SU-DHL-6 (cell line): ENCODE measurements around the gene SLC66A1.
"Not testable (repeated sequence)": the region's sequence is repeated elsewhere in the genome, so short reads cannot be mapped to it uniquely, and the experiment has no call there.

Source experiments
- H2AFZ ChIP-seq: fragments of 200-600 bp; sonication (generic); 2 replicates; pipeline ENCODE4 v1.6.1; 2014; ENCODE audit warnings: low read depth, mild to moderate bottlenecking, moderate library complexity, mixed read lengths, antibody characterized with exemption, low read length; ENCODE audit not compliant: severe bottlenecking
- H3F3A ChIP-seq: fragments of 200-600 bp; shearing (Covaris generic); 2 replicates; pipeline ENCODE4 v1.6.0; 2016; ENCODE audit warnings: antibody characterized with exemption, mild to moderate bottlenecking; ENCODE audit not compliant: insufficient read depth
- H3K27ac ChIP-seq: fragments of 200-600 bp; sonication (generic); 2 replicates; pipeline ENCODE4 v1.5.1; 2016; ENCODE audit warnings: low read depth, mild to moderate bottlenecking, low read length, moderate library complexity, mixed read lengths
- H3K27me3 ChIP-seq: fragments of 200-600 bp; sonication (generic), shearing (Covaris generic); 2 replicates; pipeline ENCODE4 v1.6.0; 2014; ENCODE audit warnings: mild to moderate bottlenecking, low read length
- H3K36me3 ChIP-seq: fragments of 200-600 bp; sonication (generic); 2 replicates; pipeline ENCODE4 v1.6.1; 2014; ENCODE audit warnings: mild to moderate bottlenecking, low read length, mixed read lengths
- H3K4me2 ChIP-seq: fragments of 300-600, 200-600 bp; shearing (Covaris generic), sonication (generic); 2 replicates; pipeline ENCODE4 v1.6.0; 2014; ENCODE audit warnings: low read length, low read depth, mild to moderate bottlenecking; ENCODE audit not compliant: poor library complexity, severe bottlenecking
- H3K4me3 ChIP-seq: fragments of 200-600 bp; sonication (generic); 2 replicates; pipeline ENCODE4 v1.5.1; 2014; ENCODE audit warnings: antibody characterized with exemption, low read length, mild to moderate bottlenecking, mixed read lengths; ENCODE audit not compliant: insufficient read depth, poor library complexity, severe bottlenecking
- H3K79me2 ChIP-seq: fragments of 200-600 bp; sonication (generic); 2 replicates; pipeline ENCODE4 v1.6.1; 2014; ENCODE audit warnings: mild to moderate bottlenecking, low read length, moderate library complexity; ENCODE audit not compliant: insufficient read depth
- H3K9ac ChIP-seq: fragments of 200-600 bp; sonication (generic); 2 replicates; pipeline ENCODE4 v1.7.0; 2014; ENCODE audit warnings: mild to moderate bottlenecking, low read length
- H3K9me2 ChIP-seq: fragments of 200-600 bp; sonication (generic); replicated peaks from 2 replicates; pipeline ENCODE4 v1.6.1; 2014; ENCODE audit warnings: low read length; ENCODE audit not compliant: insufficient read depth
- H3K9me3 ChIP-seq: fragments of 200-600 bp; sonication (generic); 2 replicates; pipeline ENCODE4 v1.6.1; 2014; ENCODE audit warnings: low read length, mixed read lengths; ENCODE audit not compliant: insufficient read depth
- H4K20me1 ChIP-seq: fragments of 200-600 bp; sonication (generic); 2 replicates; pipeline ENCODE4 v1.6.1; 2014; ENCODE audit warnings: low read depth, mild to moderate bottlenecking, antibody characterized with exemption, low read length, moderate library complexity, mixed read lengths
- EZH2phosphoT487 ChIP-seq: fragments of 200-600 bp; sonication (generic), shearing (Covaris generic); conservative IDR thresholded peaks from 2 replicates; pipeline ENCODE4 v1.6.1; 2018; ENCODE audit warnings: mild to moderate bottlenecking, antibody characterized with exemption, low read length, moderate library complexity, mixed read lengths
- TF ChIP-seq, protein P1 (sequence below): fragments of 200-600 bp; sonication (generic); IDR thresholded peaks from one replicate; pipeline ENCODE4 v1.5.1; 2017; ENCODE audit warnings: antibody characterized with exemption, mild to moderate bottlenecking, low read length, moderate library complexity; ENCODE audit not compliant: insufficient read depth, poor library complexity, severe bottlenecking

Gene SLC66A1

GRCh38 chr1:19287436-19288185, 24.5 kb upstream of the SLC66A1 start:
- Histone ChIP-seq H3K9me3 (no peaks in the 10 kb centered on the region), H3K79me2 (no peaks in the 10 kb centered on the region), H3K4me3 (no peak overlapping the region), H3K9me2 (no peaks in the 10 kb centered on the region), H3K27me3 (no peaks in the 10 kb centered on the region), H2AFZ (no peak overlapping the region), H3K9ac (no peak overlapping the region), H3F3A (no peaks in the 10 kb centered on the region), H3K27ac (no peak overlapping the region), H3K4me2 (no peak overlapping the region), H4K20me1 (no peaks in the 10 kb centered on the region), H3K36me3 (no peaks in the 10 kb centered on the region)
- TF ChIP-seq EZH2phosphoT487, result no peak
- TF ChIP-seq, protein P1, sequence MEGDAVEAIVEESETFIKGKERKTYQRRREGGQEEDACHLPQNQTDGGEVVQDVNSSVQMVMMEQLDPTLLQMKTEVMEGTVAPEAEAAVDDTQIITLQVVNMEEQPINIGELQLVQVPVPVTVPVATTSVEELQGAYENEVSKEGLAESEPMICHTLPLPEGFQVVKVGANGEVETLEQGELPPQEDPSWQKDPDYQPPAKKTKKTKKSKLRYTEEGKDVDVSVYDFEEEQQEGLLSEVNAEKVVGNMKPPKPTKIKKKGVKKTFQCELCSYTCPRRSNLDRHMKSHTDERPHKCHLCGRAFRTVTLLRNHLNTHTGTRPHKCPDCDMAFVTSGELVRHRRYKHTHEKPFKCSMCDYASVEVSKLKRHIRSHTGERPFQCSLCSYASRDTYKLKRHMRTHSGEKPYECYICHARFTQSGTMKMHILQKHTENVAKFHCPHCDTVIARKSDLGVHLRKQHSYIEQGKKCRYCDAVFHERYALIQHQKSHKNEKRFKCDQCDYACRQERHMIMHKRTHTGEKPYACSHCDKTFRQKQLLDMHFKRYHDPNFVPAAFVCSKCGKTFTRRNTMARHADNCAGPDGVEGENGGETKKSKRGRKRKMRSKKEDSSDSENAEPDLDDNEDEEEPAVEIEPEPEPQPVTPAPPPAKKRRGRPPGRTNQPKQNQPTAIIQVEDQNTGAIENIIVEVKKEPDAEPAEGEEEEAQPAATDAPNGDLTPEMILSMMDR, result no peak

GRCh38 chr1:19288324-19289241, 23.5 kb upstream of the SLC66A1 start, which contains the start of gene AKR7A3:
Gene AKR7A3, minus strand, starts transcription at chr1:19288770. Its CDS starts 61 bp downstream, at chr1:19288709.
- H3F3A ChIP-seq, H3K9ac ChIP-seq: not testable (repeated sequence)

GRCh38 chr1:19289244-19289643, 22.9 kb upstream of the SLC66A1 start:
- H2AFZ ChIP-seq, result no peak overlapping the region
- no peaks in the 10 kb centered on the region for H3K79me2 ChIP-seq
- H3K27me3 ChIP-seq, result no peaks in the 10 kb centered on the region
- no peak overlapping the region for H3K27ac ChIP-seq
- TF ChIP-seq, protein P1, result no peak
- no peak overlapping the region for H3K4me2 ChIP-seq
- H3F3A ChIP-seq, result no peaks in the 10 kb centered on the region
- H4K20me1 ChIP-seq, result no peaks in the 10 kb centered on the region
- peaks cover under 1% of the 10 kb centered on the region; the same call in 1 of the 2 replicates for H3K9me3 ChIP-seq
- H3K4me3 ChIP-seq, result no peak overlapping the region
- no peaks in the 10 kb centered on the region for H3K36me3 ChIP-seq
- no peak overlapping the region for H3K9ac ChIP-seq
- H3K9me2 ChIP-seq, result no peaks in the 10 kb centered on the region

More at GRCh38 chr1:19288324-19289241, 23.5 kb upstream of the SLC66A1 start, which contains the start of gene AKR7A3:
- H3K27me3 ChIP-seq, H3K4me2 ChIP-seq, H4K20me1 ChIP-seq, H3K79me2 ChIP-seq, H2AFZ ChIP-seq, H3K36me3 ChIP-seq, H3K27ac ChIP-seq, H3K9me3 ChIP-seq, H3K9me2 ChIP-seq, H3K4me3 ChIP-seq: not testable (repeated sequence)
